PFSK-1 (cell line): ENCODE measurements around the gene NR1H4.

ENCODE experiments used
- FOXP2 ChIP-seq: optimal IDR thresholded peaks from 2 replicates; pipeline ENCODE3; 2011; ENCODE audit warnings: borderline replicate concordance, control low read depth, inconsistent platforms; ENCODE audit not compliant: insufficient read depth; ENCODE audit errors: extremely low read length, extremely low read depth
- POLR2AphosphoS5 ChIP-seq: IDR thresholded peaks from 2 replicates; pipeline ENCODE4 v1.6.1; 2012; ENCODE audit warnings: low read depth, mild to moderate bottlenecking, control low read depth, low read length, moderate library complexity
- REST ChIP-seq, 2 experiments: IDR thresholded peaks; 2 replicates each; pipeline versions ENCODE4 v1.6.1 to v1.8.0; 2011 to 2012; ENCODE audit warnings: low read depth in 2 of 2, low read length in 2 of 2, control low read depth in 1 of 2, inconsistent platforms in 1 of 2, mild to moderate bottlenecking in 1 of 2, moderate library complexity in 1 of 2; ENCODE audit not compliant: insufficient read depth in 1 of 2
- SIN3A ChIP-seq: IDR thresholded peaks from 2 replicates; pipeline ENCODE4 v1.6.1; 2012; ENCODE audit warnings: mild to moderate bottlenecking, low read length, moderate library complexity, borderline replicate concordance; ENCODE audit not compliant: insufficient read depth
- TAF1 ChIP-seq: IDR thresholded peaks from 2 replicates; pipeline ENCODE4 v1.6.1; 2012; ENCODE audit warnings: low read length, control low read depth, borderline replicate concordance; ENCODE audit not compliant: insufficient read depth

The NR1H4 gene

GRCh38 chr12:100464529-100464928 lies 9.1 kb upstream of the NR1H4 start:
- TF ChIP-seq SIN3A (no peak), REST (IDR thresholded peaks at IDR 0.05; ENCODE audit: insufficient read depth in 1 of 2, low read depth in 2 of 2, low read length in 2 of 2) (no peak), FOXP2 (no peak), TAF1 (no peak), POLR2AphosphoS5 (no peak)

GRCh38 chr12:100468126-100468525 lies 5.5 kb upstream of the NR1H4 start:
- TF ChIP-seq POLR2AphosphoS5 (no peak), FOXP2 (no peak), TAF1 (no peak), SIN3A (no peak), REST (IDR thresholded peaks at IDR 0.05; ENCODE audit: insufficient read depth in 1 of 2, low read depth in 2 of 2, low read length in 2 of 2) (no peak)

- TF ChIP-seq POLR2AphosphoS5 (no peak), REST (IDR thresholded peaks at IDR 0.05; ENCODE audit: insufficient read depth in 1 of 2, low read depth in 2 of 2, low read length in 2 of 2) (no peak), TAF1 (no peak), SIN3A (no peak), FOXP2 (no peak)
Measured at GRCh38 chr12:100472325-100472724, 1.3 kb upstream of the NR1H4 start.

GRCh38 chr12:100473050-100473715 lies 483 bp upstream of the NR1H4 start:
- TF ChIP-seq FOXP2 (no peak), SIN3A (no peak), POLR2AphosphoS5 (no peak), REST (IDR thresholded peaks at IDR 0.05; ENCODE audit: insufficient read depth in 1 of 2, low read depth in 2 of 2, low read length in 2 of 2) (no peak), TAF1 (no peak)
